ENCODE data around the gene TMEM53.

GRCh38 chr1:44672961-44673674 lies 1.2 kb downstream of the TMEM53 start:
- TF ChIP-seq EZH2 (IDR thresholded peaks at IDR 0.05) (no peak), POLR2AphosphoS5 (IDR thresholded peaks at IDR 0.05; ENCODE audit: borderline replicate concordance, low read depth, low read length) (no peak), FOXP2 (optimal IDR thresholded peaks at IDR 0.05; ENCODE audit: control extremely low read depth, extremely low read length, insufficient read depth) (no peak)
